Suprapubic skin (tissue), 4 donors: ENCODE data around the gene AZGP1.

Source experiments
- CTCF ChIP-seq, 2 donors: fragments of 200-600 bp in 1 of 2; fragments of 450-650 bp in 1 of 2; sonication (generic) in 1 of 2; IDR thresholded peaks; one replicate each; pipeline ENCODE4 v1.5.1; 2016 to 2019; ENCODE audit warnings: antibody characterized with exemption in 2 of 2, mild to moderate bottlenecking in 1 of 2, moderate library complexity in 1 of 2
- EP300 ChIP-seq: sonication (generic); formaldehyde crosslinking; IDR thresholded peaks from one replicate; pipeline ENCODE4 v1.6.1; 2017; ENCODE audit warnings: antibody characterized with exemption
- POLR2AphosphoS5 ChIP-seq, 3 donors: sonication (generic); formaldehyde crosslinking; IDR thresholded peaks; one replicate each; pipeline ENCODE4 v1.6.1; 2017; ENCODE audit warnings: antibody characterized with exemption in 3 of 3

- TF ChIP-seq CTCF (IDR thresholded peaks at IDR 0.05) (no peak), EP300 (no peak), POLR2AphosphoS5 (IDR thresholded peaks at IDR 0.05) (no peak)
Observed at GRCh38 chr7:99987846-99988245, 12.0 kb upstream of the AZGP1 start.
